HCT116 (cell line): ENCODE results near the gene YTHDF1. TPM values are rescaled to one million over a fixed set of nuclear protein-coding genes. Genes with fewer than 3 reads are reported as not detected.

Source experiments
- ATAC-seq: fragments of 200-7000 bp; cut with Tn5 transposase; 2 replicates; pipeline ENCODE4 v1.9.1; 2020; ENCODE audit warnings: mild to moderate bottlenecking, moderate library complexity
- BruUV-seq: library from RNA; stranded (reverse); fragments of 400-500 nt; replicated peaks from 2 replicates; lab custom pipeline; 2021; lab: Mats Ljungman, UMichigan
- CTCF ChIA-PET: fragments of 300-600 bp; sonication (Branson Sonifier 250); formaldehyde crosslinking; loops from one replicate; lab custom pipeline; 2021; ENCODE audit warnings: antibody characterized with exemption; lab: Charles Lee
- POLR2A ChIA-PET: fragments of 300-600, 350-600 bp; sonication (Branson Sonifier 250); formaldehyde crosslinking; loops from one replicate; lab custom pipeline; 2021; ENCODE audit warnings: antibody characterized with exemption; lab: Charles Lee
- RAD21 ChIA-PET, 2 experiments: fragments of 300-600 bp; sonication (Branson Sonifier 250); formaldehyde crosslinking; loops; one replicate each; lab custom pipeline; 2023; ENCODE audit warnings: low total read pairs in 2 of 2; ENCODE audit not compliant: uncharacterized antibody in 2 of 2, unreplicated experiment in 2 of 2, low non-redundant PET in 1 of 2; lab: Charles Lee
- DNase-seq: peaks from one replicate; pipeline ENCODE4 v3.0.0-alpha.2; 2010; ENCODE audit warnings: low read depth, low spot score
- H2AFZ ChIP-seq: fragments of 200-600 bp; shearing (Covaris generic), sonication (generic); 2 replicates; pipeline ENCODE4 v1.6.1; 2017; ENCODE audit warnings: low read depth, mixed run types, mixed read lengths, antibody characterized with exemption, low read length; ENCODE audit not compliant: poor library complexity, severe bottlenecking
- H3K27ac ChIP-seq: 2 replicates; pipeline ENCODE4 v1.5.1; 2012; ENCODE audit warnings: low read depth, low read length
- H3K27me3 ChIP-seq: fragments of 200-600 bp; sonication (generic); 2 replicates; pipeline ENCODE4 v1.6.1; 2016; ENCODE audit warnings: mixed run types, low read length, mixed read lengths; ENCODE audit not compliant: insufficient read depth
- H3K36me3 ChIP-seq, 2 experiments: fragments of 200-500 bp in 1 of 2; fragments of 200-600 bp in 1 of 2; sonication (Bioruptor generic) in 1 of 2; sonication (generic) in 1 of 2; 2 replicates each; pipeline versions ENCODE4 v1.5.1 to v1.6.1; 2014 to 2016; ENCODE audit warnings: low read length in 2 of 2, inconsistent platforms in 1 of 2, mixed read lengths in 1 of 2, mixed run types in 1 of 2; ENCODE audit not compliant: insufficient read depth in 2 of 2, control insufficient read depth in 1 of 2
- H3K4me1 ChIP-seq, 2 experiments: fragments of 200-600 bp in 1 of 2; sonication (generic) in 1 of 2; 2 replicates each; pipeline versions ENCODE4 v1.5.1 to v1.6.1; 2012 to 2017; ENCODE audit warnings: low read length in 2 of 2, inconsistent platforms in 1 of 2, mild to moderate bottlenecking in 1 of 2, mixed read lengths in 1 of 2, mixed run types in 1 of 2, moderate library complexity in 1 of 2; ENCODE audit not compliant: insufficient read depth in 2 of 2, control insufficient read depth in 1 of 2
- H3K4me2 ChIP-seq: fragments of 200-600 bp; sonication (generic); 2 replicates; pipeline ENCODE4 v1.6.1; 2017; ENCODE audit warnings: mixed run types, low read length, mixed read lengths
- H3K4me3 ChIP-seq, 2 experiments: fragments of 200-600 bp in 1 of 2; sonication (generic) in 1 of 2; replicated peaks in 1 of 2; 2 replicates each; pipeline ENCODE4 v1.5.1; 2011 to 2016; ENCODE audit warnings: low read length in 2 of 2, control low read depth in 1 of 2, low read depth in 1 of 2, mild to moderate bottlenecking in 1 of 2, mixed read lengths in 1 of 2, mixed run types in 1 of 2
- H3K79me2 ChIP-seq: fragments of 200-600 bp; sonication (generic); 2 replicates; pipeline ENCODE4 v1.6.1; 2017; ENCODE audit warnings: mild to moderate bottlenecking, mixed run types, low read length, moderate library complexity, mixed read lengths; ENCODE audit not compliant: insufficient read depth
- H3K9ac ChIP-seq: fragments of 200-600 bp; sonication (generic); 2 replicates; pipeline ENCODE4 v1.6.1; 2016; ENCODE audit warnings: low read length, mixed read lengths
- H3K9me2 ChIP-seq: fragments of 200-600 bp; sonication (generic), shearing (Covaris generic); 2 replicates; pipeline ENCODE4 v1.6.1; 2017; ENCODE audit warnings: mixed run types, mild to moderate bottlenecking, moderate library complexity; ENCODE audit not compliant: insufficient read depth
- H3K9me3 ChIP-seq, 2 experiments: fragments of 200-500 bp in 1 of 2; fragments of 200-600 bp in 1 of 2; sonication (Bioruptor generic) in 1 of 2; sonication (generic) in 1 of 2; 2 replicates each; pipeline ENCODE4 v1.6.1; 2014 to 2017; ENCODE audit warnings: low read length in 2 of 2, mixed read lengths in 2 of 2, inconsistent platforms in 1 of 2, low read depth in 1 of 2, mild to moderate bottlenecking in 1 of 2, mixed run types in 1 of 2, moderate library complexity in 1 of 2; ENCODE audit not compliant: control insufficient read depth in 1 of 2, insufficient read depth in 1 of 2
- H4K20me1 ChIP-seq: fragments of 200-600 bp; sonication (generic), shearing (Covaris generic); 2 replicates; pipeline ENCODE4 v1.6.1; 2017; ENCODE audit warnings: mixed run types, mild to moderate bottlenecking, moderate library complexity; ENCODE audit not compliant: insufficient read depth
- CEBPB ChIP-seq: IDR thresholded peaks from 2 replicates; pipeline ENCODE4 v1.6.1; 2012; ENCODE audit warnings: low read depth
- CTCF ChIP-seq, 3 experiments: fragments of 200-600 bp in 1 of 3; sonication (generic) in 1 of 3; IDR thresholded peaks in 2 of 3; conservative IDR thresholded peaks in 1 of 3; 2 replicates each; pipeline ENCODE4 v1.5.1; 2012 to 2017; ENCODE audit warnings: low read depth in 2 of 3, low read length in 2 of 3, antibody characterized with exemption in 1 of 3, borderline replicate concordance in 1 of 3, control low read depth in 1 of 3, mild to moderate bottlenecking in 1 of 3, mixed read lengths in 1 of 3, mixed run types in 1 of 3, moderate library complexity in 1 of 3; ENCODE audit not compliant: insufficient read depth in 1 of 3
- EZH2 ChIP-seq: fragments of 200-600 bp; sonication (generic); IDR thresholded peaks from 2 replicates; pipeline ENCODE4 v1.6.1; 2017; ENCODE audit warnings: antibody characterized with exemption, mixed run types
- POLR2A ChIP-seq: IDR thresholded peaks from 2 replicates; pipeline ENCODE4 v1.7.0; 2011; ENCODE audit warnings: borderline replicate concordance; ENCODE audit not compliant: insufficient read depth, insufficient read length; ENCODE audit errors: extremely low read depth
- REST ChIP-seq: IDR thresholded peaks from 2 replicates; pipeline ENCODE4 v1.6.1; 2012; ENCODE audit warnings: low read depth
- SIN3A ChIP-seq: IDR thresholded peaks from 2 replicates; pipeline ENCODE4 v1.6.1; 2012; ENCODE audit warnings: low read depth
- SP1 ChIP-seq: IDR thresholded peaks from 2 replicates; pipeline ENCODE4 v1.6.1; 2012; ENCODE audit warnings: low read depth
- TCF7L2 ChIP-seq: IDR thresholded peaks from 2 replicates; pipeline ENCODE4 v1.7.0; 2011; ENCODE audit warnings: borderline replicate concordance, inconsistent platforms; ENCODE audit not compliant: insufficient read depth, insufficient read length; ENCODE audit errors: extremely low read depth
- ZFX ChIP-seq: fragments of 450-650 bp; IDR thresholded peaks from 2 replicates; pipeline ENCODE4 v1.6.1; 2017
- intact Hi-C: fragments of 100-400 bp; cut with micrococcal nuclease; formaldehyde crosslinking; loops from 2 replicates; pipeline ENCODE4 v1.10.0; 2022
- total RNA-seq: library from RNA; stranded (reverse); gene quantifications from one replicate; pipeline ENCODE4 v1.2.1, GENCODE V29; 2021; ENCODE audit not compliant: unreplicated experiment
- TF ChIP-seq, protein P1 (sequence below): IDR thresholded peaks from 2 replicates; pipeline ENCODE4 v1.6.1; 2012

YTHDF1 gene
- total RNA-seq, 1 experiment from 2014 or later = 42.8 TPM

DNA sequence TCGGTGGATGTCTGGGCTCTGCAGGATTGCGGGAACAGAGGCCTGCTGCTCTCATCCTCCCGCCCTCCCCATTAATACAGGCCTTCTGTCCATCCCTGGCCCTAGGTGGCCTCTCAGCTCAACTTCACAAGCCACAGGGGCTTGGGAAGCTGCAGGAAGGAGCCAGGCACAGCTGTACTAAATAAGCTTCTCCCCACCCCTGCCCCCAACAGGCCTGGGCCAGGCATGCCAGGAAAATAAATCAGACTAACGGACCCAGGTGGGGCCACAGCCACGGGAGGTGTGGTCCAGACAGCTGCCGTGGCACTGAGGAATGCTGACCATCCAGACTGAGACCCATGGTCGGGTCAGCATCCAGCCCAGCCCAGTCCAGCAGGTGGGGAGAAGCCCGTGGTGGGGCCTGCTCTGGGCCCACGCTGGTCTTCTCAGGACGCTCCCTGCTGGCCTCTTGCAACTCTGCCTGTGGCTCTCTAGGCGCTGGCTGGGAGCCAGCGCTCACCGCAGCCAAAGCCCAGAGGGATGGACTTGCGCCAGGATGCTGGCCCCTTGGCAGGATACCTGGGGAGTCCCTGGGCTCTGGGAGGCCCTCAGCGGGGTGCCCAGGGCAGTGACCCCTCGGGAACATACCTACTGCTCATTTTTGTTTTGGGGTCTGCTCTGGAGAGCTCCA lies 8.6 kb upstream of the YTHDF1 start:
- intact Hi-C loops = no loop called here
- no peak overlapping the region for H3K9ac ChIP-seq
- H3K79me2 ChIP-seq = no peaks in the 10 kb centered on the region
- H3K27ac ChIP-seq = no peak overlapping the region; the same call in 1 of the 2 replicates
- no peaks in the 10 kb centered on the region for H3K9me2 ChIP-seq
- no peaks in the 10 kb centered on the region for H3K27me3 ChIP-seq
- DNase-seq (no peak), ATAC-seq (peak; percentile 70)
- TF ChIP-seq POLR2A (no peak), SP1 (no peak), CTCF (IDR thresholded peaks at IDR 0.05 in 2 of 3, conservative IDR thresholded peaks at IDR 0.05 in 1 of 3; ENCODE audit: borderline replicate concordance in 1 of 3, insufficient read depth in 1 of 3, low read depth in 2 of 3, low read length in 2 of 3) (peak; percentile 27 to 43 (median 27); a peak in 4 of 6 replicates), ZFX (0 out of 2 replicates have a peak, but pooled peaks have one; percentile 10)
- TF ChIP-seq, all 23 proteins: peak for 2
- ChIA-PET POLR2A (interaction anchor here (1.5 to 2.0 kb wide), 4 partner anchors 8 to 29 kb away, joined by 3 to 11 read pairs (median 7); no protein-coding TSS in a partner anchor), CTCF (interaction anchor here (0.6 to 4.3 kb wide), 18 partner anchors 10 to 166 kb away, joined by 3 to 107 read pairs (median 9); partner anchors contain the start of genes ARFGAP1 and BIRC7), RAD21 (interaction anchor here (1.1 to 1.5 kb wide), 3 partner anchors 8 to 10 kb away, joined by 3 to 5 read pairs (median 3); no protein-coding TSS in a partner anchor)
- H2AFZ ChIP-seq = no peak overlapping the region
- no peaks in the 10 kb centered on the region for H3K9me3 ChIP-seq
- no peak overlapping the region for H3K4me3 ChIP-seq
- H4K20me1 ChIP-seq = no peaks in the 10 kb centered on the region
- H3K4me1 ChIP-seq = peaks cover 15 to 32% of the 10 kb centered on the region in 2 experiments
- H3K36me3 ChIP-seq = no peaks in the 10 kb centered on the region
- H3K4me2 ChIP-seq = peak overlapping the region; percentile 59
- no TSS peak for BruUV-seq

DNA sequence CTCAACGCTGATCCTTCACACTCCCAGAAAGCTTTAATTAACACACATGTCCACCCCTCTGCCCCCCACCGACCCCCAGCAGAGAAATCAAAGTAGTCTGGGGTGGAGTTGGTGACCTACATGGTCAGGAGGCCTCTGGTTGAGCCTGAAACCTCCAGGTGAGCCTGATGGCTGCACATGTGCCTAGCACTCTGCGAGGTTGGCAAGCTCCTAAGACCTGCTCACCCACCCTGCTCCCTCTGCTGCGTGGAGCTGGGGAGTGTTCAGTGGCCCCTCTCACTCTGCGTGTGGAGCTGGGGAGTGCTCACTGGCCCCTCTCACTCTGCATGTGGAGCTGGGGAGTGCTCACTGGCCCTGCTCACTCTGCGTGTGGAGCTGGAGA lies 7.9 kb upstream of the YTHDF1 start:
- CTCF ChIA-PET = interaction anchor here (0.7 to 4.3 kb wide), 28 partner anchors 9 to 750 kb away, joined by 3 to 107 read pairs (median 7); partner anchors contain the start of genes ARFGAP1 and BIRC7
- Histone ChIP-seq H3K4me3 (no peak overlapping the region), H3K4me1 (peaks cover 15 to 32% of the 10 kb centered on the region in 2 experiments), H2AFZ (no peak overlapping the region), H3K79me2 (no peaks in the 10 kb centered on the region), H3K9me3 (no peaks in the 10 kb centered on the region), H4K20me1 (no peaks in the 10 kb centered on the region), H3K36me3 (no peaks in the 10 kb centered on the region), H3K9me2 (no peaks in the 10 kb centered on the region), H3K4me2 (no peak overlapping the region), H3K27ac (no peak overlapping the region), H3K27me3 (no peaks in the 10 kb centered on the region), H3K9ac (no peak overlapping the region)
- intact Hi-C loops = loop anchor here (1.0 to 2.0 kb wide), 2 partner anchors 27 to 67 kb away; no protein-coding TSS in a partner anchor
- ATAC-seq (no peak), DNase-seq (no peak)
- RAD21 ChIA-PET = interaction anchor here (0.7 to 1.5 kb wide), 8 partner anchors 9 to 57 kb away, joined by 3 to 7 read pairs (median 3); no protein-coding TSS in a partner anchor
- BruUV-seq = no TSS peak
- POLR2A ChIA-PET = interaction anchor here (1.5 to 2.0 kb wide), 5 partner anchors 9 to 49 kb away, joined by 3 to 11 read pairs (median 6); partner anchors contain the start of gene ARFGAP1
- TF ChIP-seq, protein P1, sequence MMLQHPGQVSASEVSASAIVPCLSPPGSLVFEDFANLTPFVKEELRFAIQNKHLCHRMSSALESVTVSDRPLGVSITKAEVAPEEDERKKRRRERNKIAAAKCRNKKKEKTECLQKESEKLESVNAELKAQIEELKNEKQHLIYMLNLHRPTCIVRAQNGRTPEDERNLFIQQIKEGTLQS = no peak
- no peak for TF ChIP-seq SIN3A
- no peak for TF ChIP-seq EZH2
- TF ChIP-seq POLR2A = no peak
- no peak for TF ChIP-seq TCF7L2
- TF ChIP-seq REST = no peak
- TF ChIP-seq CEBPB = no peak
